Raji (cell line): ENCODE measurements around the gene AGAP1.

Source experiments
- POLR2A ChIP-seq: IDR thresholded peaks from 2 replicates; pipeline ENCODE4 v1.6.1; 2011; ENCODE audit warnings: low read depth, low read length, control low read depth; ENCODE audit not compliant: insufficient read depth

Gene AGAP1

DNA sequence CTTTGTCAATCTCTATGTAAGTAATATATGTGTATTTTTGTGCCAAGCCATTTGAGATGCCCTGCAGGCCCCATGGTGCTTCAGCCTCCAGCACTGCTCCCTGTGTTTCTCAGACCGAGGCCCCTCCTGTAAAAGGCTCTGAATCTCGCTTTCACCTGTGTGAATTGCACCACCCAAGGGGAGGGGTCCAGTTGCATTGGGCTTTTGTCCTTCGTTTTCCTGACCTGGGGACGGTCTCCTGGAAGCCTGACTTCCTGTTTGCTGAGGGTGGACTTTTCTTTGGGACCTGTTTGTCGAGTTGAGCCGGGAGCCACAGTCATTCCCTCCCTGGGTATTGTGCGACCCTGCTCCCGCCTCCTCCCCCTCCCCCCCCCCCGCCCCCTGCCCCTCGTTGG lies 48.9 kb downstream of the AGAP1 start:
- TF ChIP-seq POLR2A: no peak

DNA sequence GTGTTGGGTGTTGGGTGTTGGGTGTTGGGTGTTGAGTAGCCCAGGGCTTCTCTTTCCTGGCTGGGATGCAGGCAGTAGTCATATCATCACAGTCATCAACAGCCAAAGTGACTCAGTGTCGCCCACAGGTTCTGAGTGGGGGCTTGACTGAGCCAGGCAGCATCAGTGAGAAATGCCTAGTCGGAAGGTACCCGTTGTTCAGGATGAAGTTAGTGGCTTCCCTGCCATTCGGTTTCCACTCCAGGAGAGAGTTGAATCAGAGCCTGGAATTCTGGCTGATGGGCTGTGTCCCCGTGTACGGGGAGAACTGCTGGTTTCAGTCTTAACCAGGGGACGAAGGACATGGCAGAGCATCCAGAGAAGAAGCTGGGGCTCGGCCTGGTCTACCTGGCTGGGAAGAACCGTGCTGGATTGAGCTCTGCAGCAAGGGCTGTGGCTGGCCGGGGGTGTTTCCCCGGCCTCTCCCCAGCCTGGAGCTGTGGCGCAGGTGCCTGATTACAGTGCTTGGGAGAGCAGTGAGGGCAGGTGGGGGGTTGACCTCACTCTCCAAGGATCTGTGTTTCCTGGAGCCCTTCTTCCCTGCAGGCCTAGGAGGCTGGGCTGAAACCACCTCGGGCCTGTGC lies 49.4 kb downstream of the AGAP1 start:
- no peak for TF ChIP-seq POLR2A

DNA sequence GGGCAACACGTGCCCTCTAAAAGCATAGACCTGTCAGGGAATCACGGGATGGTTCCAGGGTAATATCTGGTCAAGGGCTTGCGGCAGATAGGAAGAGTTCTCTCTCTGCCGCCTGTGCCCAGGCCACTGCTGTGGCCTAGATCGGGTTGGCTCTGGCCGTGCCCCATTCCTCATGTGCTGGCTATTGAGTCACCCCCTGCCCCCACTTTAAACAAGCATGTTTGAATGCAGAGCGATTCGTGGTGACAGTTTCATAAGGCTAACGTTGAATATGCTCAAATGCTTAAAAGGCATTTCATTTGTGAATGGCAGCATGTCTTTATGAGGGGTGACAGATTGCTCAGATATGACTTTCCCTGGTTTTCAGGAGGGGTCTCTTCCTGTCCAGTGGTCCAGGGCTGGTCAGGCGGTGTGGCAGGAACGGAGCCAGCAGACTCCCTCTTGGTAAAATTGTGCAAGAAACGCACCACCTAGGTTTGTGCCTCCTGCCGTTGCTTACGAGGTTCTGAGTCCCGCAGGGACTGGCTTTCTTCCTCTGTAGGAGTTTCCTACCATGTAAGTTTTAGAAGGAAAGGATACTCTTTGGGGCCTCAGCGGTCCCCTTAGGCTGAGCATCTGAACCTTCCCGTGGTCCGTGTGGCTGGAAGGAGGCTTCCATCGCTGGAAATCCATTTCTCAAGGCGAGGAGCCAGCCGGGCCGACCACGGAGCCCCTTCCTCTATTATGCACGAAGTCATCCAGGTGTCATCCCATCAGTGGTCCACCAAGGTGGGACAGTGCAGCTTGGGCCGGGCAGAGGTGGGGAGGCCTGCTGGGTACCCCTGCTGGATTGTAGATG lies 50.2 kb downstream of the AGAP1 start:
- no peak for TF ChIP-seq POLR2A

DNA sequence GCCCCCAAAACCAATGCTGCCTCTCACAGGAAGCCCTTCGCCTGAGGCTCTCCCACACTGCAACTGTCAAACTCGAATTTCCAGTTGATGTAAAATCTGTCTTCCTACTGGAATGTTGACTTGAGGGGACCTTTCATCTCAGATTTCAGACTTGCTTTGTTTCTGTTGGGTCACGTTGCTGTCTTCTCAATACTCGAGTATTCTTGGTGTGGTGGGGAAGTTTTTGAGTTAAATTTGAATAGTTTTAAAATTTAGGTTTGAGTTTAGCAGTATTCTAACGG lies 50.8 kb downstream of the AGAP1 start:
- no peak for TF ChIP-seq POLR2A

DNA sequence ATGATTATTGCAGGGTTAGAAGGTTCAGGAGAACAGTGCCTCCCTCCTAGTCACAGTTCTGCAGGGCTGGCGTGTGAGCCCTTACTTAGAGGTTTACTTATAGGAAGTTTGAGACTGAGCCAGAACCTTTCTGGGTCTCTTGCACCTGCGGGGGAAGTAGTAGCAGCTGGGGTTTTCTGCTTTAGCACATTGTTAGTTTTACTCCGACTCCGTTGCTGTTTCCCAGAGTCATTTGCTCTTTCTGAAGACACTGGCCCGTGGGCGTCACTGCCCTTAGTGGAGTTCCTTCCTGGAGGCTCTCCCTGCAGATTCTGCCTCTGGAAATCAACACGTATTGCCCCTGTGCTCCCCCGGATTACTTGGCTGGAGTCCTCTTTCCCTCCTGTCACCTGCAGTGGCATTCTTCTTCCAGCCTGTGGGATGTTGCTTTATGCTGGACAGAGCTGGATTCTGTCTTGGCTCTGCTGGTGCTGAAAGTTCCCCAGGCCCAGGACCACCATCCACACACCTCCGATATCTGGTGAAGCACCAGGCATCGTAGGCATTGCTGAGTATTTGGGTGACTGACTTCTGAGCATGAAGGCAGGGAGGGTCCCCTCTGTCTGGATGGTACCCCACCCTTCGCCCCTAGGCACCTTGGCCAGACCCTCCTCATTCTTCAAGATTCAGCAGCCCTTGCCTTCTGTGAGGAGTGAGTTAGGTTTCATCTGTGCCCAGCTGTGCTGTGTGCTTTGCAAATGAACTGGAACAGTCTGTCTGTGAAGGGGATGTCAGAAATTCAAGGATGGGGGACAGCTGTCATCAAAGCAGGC lies 51.7 kb downstream of the AGAP1 start:
- no peak for TF ChIP-seq POLR2A

DNA sequence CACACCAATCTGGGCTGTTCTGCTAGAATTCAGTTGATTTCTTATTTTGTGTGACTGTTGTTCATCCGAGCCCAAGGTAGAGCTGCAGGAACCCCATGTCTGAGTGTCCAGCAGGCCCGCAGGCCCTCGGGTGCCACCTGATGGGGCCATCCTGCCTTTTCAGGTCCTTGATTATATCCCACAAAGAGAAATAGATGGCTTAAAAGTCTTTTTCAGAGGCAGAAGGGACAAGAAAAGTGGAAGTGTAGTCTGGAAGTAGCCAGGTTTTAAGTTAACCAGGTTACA lies 52.2 kb downstream of the AGAP1 start:
- no peak for TF ChIP-seq POLR2A

DNA sequence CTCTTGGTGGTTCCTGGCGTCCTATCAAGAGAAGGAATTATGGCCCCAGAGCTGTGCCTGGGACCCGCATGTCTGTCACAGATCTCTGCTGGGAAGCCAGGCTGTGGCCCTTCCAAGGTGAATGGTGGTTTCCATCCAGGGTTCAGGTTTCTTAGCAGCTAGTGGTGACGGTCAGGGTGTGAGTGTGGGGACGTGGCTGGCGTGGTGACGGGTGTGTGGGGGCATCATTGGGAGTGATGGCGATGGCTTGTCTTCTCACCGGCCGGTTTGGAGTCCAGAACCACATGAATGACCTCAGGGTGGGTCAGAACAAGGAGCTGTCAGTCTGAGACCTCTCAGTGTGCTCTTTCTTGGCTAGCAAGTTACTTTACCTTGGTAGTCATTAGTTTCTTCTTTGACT lies 52.6 kb downstream of the AGAP1 start:
- no peak for TF ChIP-seq POLR2A

DNA sequence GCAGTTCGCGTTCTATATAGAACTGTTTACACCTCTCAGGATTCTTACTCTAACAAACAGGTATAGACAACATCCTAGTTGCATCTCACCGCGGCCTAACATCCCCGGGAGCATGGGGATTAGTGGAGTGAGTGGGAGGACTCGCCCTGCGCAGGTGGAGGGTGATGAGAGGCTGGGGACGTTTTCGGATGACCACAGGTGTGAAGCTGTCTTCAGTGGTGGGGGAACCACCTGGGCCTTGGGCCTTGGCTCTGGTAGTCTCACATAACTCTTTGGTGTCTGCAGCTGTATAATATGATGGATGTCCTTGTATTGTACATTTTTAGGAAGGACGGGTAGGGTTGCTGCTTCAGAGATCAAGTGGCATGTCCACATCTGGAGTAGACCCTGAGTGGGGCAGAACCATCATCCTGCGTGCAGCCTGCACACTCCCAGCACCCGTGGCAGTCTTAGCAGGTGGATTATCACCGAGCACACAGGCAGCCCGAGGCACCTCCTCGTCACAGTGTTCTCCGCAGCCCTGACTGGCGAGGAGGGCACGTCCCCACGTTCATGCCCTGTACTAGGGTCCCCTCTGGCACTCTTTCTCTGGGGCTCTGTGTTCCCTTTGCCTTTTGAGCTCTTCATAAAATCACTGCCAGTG lies 56.0 kb downstream of the AGAP1 start:
- TF ChIP-seq POLR2A: no peak

DNA sequence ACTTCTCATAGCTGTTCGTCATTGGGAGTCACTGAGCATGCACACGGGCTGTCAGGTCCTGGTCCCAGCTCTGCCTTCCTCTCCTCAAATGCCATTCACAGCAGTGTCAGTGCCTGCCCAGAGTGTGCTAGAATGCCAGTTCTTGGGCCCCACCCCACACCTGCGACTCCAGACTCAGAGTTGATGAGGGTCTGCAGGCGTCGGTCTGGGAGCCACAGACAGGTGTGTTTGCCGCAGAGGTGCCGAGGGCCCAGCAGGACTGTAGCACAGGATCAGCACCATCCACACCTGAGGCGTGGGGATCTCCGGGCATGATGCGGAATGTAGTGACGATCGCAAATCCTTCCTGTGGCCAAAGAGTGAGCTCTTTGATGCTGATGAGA lies 56.5 kb downstream of the AGAP1 start:
- no peak for TF ChIP-seq POLR2A

DNA sequence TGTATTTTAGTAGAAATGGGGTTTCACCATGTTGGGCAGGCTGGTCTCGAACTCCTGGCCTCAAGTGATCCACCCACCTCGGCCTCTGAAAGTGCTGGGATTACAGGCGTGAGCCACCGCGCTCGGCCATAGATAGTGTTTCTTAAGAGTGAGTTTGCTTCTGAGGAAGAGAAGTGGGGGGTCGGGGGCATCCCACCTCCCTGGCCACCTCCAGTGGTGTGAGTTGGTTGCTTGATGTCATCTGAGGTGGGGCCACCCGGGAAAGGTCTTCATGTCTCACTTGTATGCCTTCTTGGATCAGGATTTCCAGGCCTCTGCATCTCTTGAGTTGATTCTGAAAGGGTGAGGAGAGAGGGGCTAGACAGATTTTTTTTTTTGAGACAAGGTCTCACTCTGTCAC lies 57.1 kb downstream of the AGAP1 start:
- no peak for TF ChIP-seq POLR2A

DNA sequence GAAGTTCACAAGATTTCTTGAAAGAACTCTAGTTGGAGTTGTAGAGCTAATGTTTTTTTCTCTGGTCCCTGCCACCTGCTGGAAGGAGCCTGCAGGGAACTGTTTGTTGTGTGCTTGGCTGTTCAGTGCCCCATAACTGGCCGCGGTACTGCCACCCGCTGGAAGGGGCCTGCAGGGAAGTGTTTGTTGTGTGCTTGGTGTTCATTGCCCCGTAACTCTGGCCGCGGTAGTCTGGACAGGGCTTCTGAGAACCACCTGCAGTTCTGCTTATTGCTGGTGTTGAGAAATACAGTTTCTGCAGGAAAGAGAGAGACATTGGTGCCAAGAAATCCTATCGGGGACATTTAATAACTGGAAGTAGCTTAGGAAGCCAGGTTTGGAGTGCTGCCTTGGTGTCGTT lies 58.1 kb downstream of the AGAP1 start:
- TF ChIP-seq POLR2A: no peak

DNA sequence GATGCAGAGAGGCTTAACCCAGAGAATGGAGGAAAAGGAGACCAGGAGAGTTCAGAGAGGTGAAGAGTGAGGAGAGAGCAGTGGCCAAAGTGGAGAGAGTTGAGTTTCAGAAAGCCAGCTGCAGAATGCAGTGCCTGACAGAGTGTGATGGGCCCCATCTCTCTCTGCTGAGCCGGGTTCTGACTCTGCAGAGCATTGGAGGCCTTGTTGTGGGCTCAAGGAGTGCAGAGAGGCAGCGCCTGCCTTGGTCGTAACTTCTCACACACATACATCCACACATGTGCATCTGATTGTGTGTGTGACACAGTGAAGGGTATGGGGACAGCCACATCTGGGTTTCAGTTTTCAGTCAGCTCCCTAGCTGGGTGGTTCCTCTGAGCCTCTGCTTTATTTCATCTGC lies 58.8 kb downstream of the AGAP1 start:
- no peak for TF ChIP-seq POLR2A

DNA sequence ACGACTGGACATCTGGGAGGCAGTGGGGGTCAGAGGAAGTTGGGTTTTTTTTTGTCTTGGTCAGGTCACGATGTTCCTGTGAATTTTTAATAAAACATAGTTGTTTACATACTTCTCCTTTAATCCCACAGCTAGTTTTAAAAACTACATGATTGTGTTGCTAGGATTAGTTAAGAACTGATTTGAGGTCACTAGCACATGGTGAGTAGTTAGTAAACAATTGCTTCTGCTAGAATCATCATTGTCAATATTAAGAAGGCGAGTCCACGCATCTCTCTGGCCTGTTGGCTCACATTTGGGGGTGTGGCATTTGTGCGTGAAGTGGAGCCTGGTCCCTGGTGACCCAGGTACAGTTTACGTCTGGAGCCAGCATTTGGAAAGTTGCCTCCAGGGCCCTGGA lies 59.4 kb downstream of the AGAP1 start:
- no peak for TF ChIP-seq POLR2A

DNA sequence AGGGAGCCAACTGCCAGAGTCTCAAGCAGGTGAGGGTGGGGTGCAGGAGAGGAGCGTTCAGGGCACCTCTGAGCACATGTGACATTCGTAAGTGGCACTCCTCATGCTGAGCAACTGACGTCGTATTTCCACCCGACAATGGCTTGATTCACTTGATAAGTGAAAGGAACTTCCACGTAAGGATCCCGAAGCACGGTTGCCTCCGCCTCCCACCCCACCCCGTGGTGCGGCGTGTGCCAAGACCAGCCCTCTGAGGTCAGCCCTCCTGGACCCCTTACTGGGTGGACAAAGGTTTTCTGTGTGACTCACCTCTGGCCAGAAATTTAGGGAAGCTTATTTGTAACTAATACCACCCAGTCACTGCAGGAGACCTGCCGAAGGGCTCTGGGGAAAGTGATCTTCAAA lies 59.9 kb downstream of the AGAP1 start:
- no peak for TF ChIP-seq POLR2A

DNA sequence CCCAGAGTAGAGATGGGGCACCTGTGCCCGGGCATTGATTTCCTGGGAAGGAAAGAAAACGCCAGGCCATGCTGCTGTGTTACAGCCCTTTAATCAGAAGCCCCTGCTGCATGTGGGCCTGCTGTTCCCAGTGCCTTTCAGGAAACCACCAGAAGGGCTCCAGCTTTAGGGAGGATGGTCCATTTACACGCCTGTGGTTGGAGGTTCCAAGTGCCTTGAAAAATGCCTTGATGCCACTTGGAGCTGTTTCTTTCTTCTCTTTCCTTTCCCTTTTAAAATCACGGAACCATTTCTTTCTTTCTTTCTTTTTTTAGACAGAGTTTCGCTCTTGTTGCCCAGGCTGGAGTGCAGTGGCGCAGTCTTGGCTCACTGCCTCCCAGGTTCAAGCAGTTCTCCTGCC lies 60.5 kb downstream of the AGAP1 start:
- no peak for TF ChIP-seq POLR2A

DNA sequence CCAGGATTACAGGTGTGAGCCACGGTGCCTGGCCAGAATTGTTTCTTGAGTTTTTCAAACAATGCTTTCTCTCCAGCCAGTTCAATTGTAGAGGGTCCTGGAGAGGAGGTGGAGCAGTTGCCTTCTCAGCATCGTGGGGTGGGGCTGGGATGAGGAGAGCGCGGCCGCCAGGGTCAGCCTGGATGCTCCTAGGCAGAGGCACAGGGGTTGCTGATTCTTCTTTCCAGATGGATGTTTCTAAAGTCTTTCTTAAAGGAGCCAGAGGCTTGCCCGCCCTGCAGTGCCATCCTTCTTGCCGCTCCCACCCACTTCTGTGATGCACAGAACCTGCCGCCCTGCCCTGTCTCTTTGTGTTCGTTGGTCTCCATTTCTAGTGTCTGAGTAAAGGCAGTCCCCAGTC lies 61.1 kb downstream of the AGAP1 start:
- TF ChIP-seq POLR2A: no peak

DNA sequence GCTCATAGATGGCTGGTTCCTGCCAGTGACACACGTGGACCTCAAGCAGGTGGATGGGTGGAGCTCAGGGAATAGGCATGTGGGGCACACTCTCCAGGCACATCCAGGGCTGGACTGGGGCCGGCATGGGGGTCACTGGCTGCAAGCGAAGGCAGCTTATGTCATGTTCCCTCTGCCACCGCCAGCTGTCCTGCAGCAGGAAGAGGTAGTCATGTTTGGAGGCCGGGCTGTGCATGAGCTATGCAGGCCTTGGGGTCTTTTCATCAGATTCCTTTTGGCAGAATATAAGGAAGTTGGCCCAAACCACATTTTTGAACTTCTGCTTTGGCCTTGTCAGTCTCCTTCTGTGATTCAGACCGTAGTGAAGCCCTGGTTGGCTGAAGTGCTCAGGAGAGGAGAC lies 61.5 kb downstream of the AGAP1 start:
- TF ChIP-seq POLR2A: no peak

DNA sequence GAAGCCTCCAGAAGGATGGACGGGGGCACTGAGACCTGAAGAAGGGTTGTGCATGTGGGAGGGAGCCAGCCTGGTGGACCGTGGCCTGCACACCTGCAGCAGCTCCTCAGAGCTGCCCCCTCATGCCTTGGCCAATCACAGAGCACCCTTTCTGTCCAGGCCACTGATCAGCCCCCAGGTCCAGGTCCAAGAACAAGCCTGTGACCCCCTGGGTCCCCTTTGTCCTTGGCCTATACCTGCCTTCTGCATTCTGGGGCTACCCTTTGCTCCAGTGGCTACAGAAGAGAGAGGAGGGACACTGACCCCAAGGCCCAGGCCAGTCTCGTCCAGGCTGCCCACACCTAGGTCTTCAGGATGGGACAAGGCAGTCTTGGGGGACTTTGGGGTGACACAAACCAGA lies 62.2 kb downstream of the AGAP1 start:
- no peak for TF ChIP-seq POLR2A
